HG03439 (cell line): ENCODE results near the gene ZBED4.

ENCODE experiments used
- ATAC-seq: cut with Tn5 transposase; IDR thresholded peaks from one replicate; pipeline ENCODE4 v1.9.1; 2021; ENCODE audit warnings: mild to moderate bottlenecking, moderate library complexity; ENCODE audit not compliant: unreplicated experiment

The ZBED4 gene

DNA sequence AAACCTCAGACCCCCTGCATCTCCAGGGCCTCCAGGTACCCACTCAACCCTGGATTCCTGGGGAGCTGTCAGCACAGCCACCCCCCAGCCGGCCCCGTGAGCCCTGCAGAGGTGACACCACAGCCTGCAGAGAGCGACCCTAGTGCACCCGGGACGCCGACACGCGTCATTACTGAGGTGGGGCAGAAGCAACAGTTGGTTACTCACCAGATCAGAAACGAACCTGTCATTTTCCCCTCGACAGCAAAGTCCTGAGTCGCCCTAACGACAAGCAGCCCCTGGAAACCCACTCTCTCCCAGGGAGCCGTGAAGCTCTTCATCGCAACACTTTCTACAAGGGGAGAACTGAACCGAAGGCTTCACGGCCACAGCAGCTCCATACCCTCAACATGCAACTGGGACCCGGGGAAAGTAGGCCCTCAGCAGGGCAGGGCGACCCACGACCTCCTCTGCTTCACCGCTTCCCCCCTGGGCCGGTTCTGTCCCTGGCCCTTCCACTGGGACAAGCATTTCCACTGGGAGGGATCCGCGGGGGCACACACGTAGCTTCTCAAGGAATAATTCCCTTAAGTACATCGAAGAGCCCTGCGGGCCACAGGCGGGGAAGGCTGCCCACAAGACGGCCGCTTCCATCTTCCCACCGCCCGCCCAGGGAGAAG, 27.6 kb upstream of the ZBED4 start:
- no peak for ATAC-seq

- no peak for ATAC-seq
These were observed 26.9 kb upstream of the ZBED4 start for GRCh38 chr22:49826603-49827270.

- no peak for ATAC-seq
These were observed 26.3 kb upstream of the ZBED4 start for GRCh38 chr22:49827271-49827852.

DNA sequence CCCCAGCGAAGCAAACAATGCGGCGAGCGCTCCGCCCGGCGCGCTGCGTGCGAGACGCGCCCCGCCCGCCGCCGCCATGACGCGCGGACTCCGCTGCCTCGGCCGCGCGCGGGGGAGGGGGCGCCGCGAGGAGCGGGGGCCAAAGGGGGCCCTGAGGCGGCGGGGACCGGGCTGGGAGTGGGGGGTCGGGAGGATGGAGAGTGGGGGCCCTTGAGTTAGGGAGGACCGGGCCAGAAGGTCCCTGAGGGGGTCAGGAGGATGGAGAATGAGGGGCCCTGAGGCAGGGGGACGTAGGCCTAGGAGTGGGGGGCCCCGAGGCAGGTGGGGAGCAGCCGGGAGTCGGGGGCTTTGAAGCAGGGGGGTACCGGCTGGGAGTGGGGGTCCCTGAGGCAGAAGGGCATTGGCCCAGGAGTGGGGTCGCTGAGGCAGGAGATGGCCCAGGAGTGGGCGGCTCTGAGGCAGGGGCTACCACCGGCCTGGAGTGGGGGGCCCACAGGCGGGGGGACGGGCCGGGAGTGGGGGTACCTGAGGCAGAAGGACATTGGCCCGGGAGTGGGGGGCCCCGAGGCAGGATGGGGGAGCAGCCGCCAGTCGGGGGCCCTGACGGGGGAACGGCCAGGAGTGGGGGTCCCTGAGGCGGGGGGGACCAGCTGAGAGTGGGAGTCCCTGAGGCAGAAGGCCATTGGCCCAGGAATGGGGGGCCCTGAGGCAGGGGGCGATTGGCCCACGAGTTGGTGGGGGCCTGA, 25.6 kb upstream of the ZBED4 start, which contains the start of gene BRD1:
BRD1 (minus strand) TSS at position 21 of the 746 bp plus-strand sequence. CDS start 3,556 bp downstream, outside the sequence.
- no peak for ATAC-seq

DNA sequence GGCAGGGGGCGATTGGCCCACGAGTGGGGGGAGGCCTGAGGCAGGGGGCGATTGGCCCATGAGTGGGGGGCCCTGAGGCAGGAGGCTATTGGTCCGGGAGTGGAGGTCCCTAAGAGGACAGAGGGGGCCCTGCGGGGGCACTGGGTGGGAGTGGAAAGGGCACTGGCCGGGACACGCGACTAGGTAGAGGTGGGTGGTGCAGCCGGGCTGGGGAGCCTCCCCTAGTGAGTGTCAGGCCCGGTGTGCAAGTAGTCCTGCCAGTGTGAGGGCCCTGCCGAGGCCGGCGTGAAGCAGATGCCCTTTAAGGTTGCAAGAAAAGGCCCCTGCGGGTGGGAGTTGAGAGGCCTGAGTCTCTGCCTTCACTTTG, 25.1 kb upstream of the ZBED4 start:
- no peak for ATAC-seq

- ATAC-seq, result no peak
These were observed 24.4 kb upstream of the ZBED4 start for GRCh38 chr22:49829044-49829853.

- ATAC-seq, result no peak
These were observed 20.2 kb upstream of the ZBED4 start for GRCh38 chr22:49833340-49834007.

- no peak for ATAC-seq
These were observed 14.6 kb upstream of the ZBED4 start for GRCh38 chr22:49838771-49839717.

GRCh38 chr22:49845241-49845640, 8.4 kb upstream of the ZBED4 start:
- no peak for ATAC-seq

GRCh38 chr22:49845666-49846459, 7.8 kb upstream of the ZBED4 start:
- no peak for ATAC-seq

DNA sequence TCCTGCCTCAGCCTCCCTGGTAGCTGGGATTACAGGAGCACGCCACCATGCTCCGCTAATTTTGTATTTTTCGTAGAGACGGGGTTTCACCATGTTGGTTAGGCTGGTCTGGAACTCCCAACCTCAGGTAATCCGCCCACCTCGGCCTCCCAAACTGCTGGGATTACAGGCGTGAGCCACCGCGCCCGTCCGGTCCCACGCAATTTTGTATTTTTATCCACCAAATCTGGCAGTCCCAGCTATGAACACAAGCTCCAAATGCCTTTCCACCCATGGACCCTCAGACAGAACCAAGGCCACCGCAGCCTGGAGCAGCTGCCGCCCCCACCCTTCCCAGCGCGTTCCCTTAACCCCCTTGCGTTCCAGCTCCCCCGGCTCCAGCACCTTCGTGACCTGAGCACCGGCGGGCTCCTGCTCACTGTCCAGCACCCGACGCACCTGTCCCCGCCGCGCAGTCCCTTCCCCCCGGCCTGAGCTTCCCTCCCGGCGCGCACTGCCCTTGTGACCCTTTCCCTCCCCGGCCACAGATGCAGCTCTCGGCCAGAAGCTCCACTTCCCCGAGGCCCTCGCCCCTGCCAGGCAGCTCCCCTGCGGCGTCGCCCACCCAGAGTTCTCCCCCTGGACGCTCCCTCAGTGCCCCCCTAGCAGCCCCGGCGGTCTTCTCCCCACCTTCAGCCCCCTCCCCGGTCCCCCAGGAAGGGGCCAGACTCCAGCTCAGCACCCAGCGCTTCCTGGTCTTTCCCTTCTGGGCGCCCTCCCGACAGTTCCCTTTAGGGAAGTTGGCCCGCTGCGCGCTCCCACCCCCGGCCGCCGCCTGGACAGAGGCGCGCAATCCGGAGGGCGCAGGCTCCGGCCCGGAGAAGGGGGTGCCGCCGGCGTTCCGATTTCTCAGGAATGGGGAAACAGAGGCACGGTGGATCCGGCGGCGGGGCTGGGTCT, 5.6 kb upstream of the ZBED4 start:
- no peak for ATAC-seq

DNA sequence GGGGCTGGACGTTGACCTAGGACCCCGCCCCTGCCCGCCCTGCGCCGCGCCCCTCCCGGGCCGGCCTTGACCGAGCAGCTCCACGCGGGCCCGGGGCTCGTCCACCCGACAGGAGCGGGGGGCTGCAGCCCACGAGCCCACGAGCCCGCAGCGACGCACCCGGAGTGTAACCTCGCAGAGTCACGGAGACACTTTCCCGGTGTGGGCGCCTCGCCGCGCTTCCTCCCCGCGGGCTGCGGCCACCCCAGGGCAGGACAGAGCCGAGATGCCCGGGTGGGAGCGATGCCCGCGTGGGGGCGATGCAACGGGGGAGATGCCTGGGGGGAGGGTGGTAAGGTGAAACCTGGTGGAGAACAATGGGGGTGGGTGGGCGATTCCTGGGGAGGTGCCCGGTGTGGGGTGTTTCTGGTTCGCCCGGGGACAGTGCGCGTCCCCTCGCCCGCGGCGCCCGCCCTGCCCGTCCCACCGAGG, 4.9 kb upstream of the ZBED4 start:
- no peak for ATAC-seq

DNA sequence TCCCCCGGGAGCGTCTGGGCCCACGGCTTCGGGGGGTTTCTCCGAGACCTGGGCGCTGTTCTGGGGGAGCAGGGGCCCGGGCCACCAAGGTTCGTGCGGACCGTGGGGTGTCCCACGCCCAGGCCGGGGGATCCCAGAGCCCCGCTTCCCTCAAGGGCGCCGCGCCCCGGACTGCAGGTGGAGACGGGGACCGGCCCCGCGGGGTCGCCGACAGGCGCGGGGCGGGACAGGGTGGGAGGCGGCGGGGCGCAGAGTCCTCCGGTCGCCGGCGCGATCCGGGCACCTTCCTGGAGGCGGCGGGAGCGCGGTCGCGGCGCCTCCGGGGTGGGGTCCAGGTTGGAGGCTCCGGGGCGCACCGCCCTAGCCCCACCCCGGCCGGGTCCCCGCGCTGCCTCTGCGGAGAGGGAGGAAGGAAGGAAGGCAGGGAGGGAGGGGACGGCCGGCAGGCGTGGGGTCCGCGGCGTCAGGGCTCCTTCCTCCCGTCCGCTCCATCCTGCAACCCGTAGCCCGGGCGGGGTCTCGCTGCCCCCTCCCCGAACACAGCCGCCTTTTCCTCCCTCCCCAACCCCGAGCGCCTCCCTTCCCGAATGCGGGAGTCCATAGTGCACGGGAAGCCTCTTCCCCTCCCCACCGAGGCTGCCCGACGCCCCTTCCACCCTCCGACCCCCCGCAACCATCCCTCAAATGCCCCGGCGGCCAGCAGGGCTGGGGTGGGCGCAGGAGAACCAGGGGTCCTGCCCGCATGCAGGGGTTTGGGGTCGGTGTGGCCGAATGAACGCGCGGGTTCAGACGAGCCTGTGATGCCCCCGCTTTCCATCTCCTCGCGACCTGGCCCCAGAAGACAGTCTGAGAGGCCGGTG, 4.3 kb upstream of the ZBED4 start:
- no peak for ATAC-seq

DNA sequence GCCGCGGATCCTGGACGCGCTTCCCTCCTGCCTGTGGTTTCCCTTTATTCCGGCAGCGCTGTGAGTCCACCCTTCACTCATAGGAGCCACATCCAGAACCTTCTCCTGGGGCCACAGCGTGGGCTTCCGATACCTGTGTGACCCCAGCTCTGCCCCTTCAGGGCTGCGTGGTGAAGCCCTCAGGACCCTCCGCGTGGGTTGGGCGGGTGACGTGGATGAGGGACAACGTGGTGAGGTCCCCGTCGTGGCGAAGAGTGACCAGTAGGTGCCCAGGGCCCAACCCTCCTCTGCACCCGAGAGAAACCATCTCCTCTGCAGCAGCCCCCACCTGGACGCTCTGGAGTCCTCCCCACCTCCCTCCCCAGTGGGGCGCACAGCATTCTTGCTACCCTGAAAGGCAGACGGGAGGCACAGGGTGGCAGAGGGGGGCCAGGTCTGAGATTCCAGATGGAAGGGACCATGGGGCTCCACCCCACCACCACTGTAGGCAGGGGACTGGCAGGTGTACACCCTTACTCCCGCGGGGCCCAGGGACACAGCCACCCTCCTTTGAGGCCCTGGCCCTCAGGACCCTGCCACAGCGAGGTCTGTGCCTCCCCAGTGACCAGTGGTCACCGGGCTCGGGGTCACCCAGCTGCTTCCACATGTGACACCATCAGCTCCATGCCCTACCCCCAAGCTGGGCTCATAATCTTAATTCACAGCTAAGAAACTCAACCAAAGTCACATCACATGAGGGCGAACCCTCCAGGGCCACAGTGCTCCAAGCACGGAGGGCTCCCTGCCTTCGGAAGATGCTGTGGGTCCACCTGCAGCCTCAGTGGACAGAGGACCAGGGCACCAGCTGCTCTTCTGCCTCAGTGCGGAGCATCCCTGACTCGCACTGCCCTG, 3.4 kb upstream of the ZBED4 start:
- no peak for ATAC-seq
